Duodenal mucosa (tissue), 2 donors: Measurements from ENCODE around the gene FRMD4B.

Experiments
- H3K27ac ChIP-seq: one replicate; pipeline ENCODE4 v1.7.0; 2013; ENCODE audit warnings: low read depth, low read length
- H3K27me3 ChIP-seq, 2 donors: one replicate each; pipeline ENCODE4 v1.7.0; 2013; ENCODE audit warnings: low read length in 2 of 2, control low read depth in 1 of 2; ENCODE audit not compliant: insufficient read depth in 2 of 2, control insufficient read depth in 1 of 2
- H3K36me3 ChIP-seq, 2 donors: one replicate each; pipeline ENCODE4 v1.7.0; 2013; ENCODE audit warnings: low read length in 2 of 2, control low read depth in 1 of 2; ENCODE audit not compliant: insufficient read depth in 2 of 2, control insufficient read depth in 1 of 2
- H3K4me1 ChIP-seq, 2 donors: one replicate each; pipeline ENCODE4 v1.7.0; 2013; ENCODE audit warnings: low read length in 2 of 2, control low read depth in 1 of 2; ENCODE audit not compliant: insufficient read depth in 2 of 2, control insufficient read depth in 1 of 2
- H3K4me3 ChIP-seq, 2 donors: one replicate each; pipeline ENCODE4 v1.7.0; 2013; ENCODE audit warnings: low read length in 2 of 2, low read depth in 1 of 2
- H3K9ac ChIP-seq, 2 donors: one replicate each; pipeline ENCODE4 v1.7.0; 2013; ENCODE audit warnings: low read length in 2 of 2, low read depth in 1 of 2
- H3K9me3 ChIP-seq, 2 donors: one replicate each; pipeline ENCODE4 v1.7.0; 2013; ENCODE audit warnings: low read length in 2 of 2, control low read depth in 1 of 2; ENCODE audit not compliant: control insufficient read depth in 1 of 2

The FRMD4B gene

DNA sequence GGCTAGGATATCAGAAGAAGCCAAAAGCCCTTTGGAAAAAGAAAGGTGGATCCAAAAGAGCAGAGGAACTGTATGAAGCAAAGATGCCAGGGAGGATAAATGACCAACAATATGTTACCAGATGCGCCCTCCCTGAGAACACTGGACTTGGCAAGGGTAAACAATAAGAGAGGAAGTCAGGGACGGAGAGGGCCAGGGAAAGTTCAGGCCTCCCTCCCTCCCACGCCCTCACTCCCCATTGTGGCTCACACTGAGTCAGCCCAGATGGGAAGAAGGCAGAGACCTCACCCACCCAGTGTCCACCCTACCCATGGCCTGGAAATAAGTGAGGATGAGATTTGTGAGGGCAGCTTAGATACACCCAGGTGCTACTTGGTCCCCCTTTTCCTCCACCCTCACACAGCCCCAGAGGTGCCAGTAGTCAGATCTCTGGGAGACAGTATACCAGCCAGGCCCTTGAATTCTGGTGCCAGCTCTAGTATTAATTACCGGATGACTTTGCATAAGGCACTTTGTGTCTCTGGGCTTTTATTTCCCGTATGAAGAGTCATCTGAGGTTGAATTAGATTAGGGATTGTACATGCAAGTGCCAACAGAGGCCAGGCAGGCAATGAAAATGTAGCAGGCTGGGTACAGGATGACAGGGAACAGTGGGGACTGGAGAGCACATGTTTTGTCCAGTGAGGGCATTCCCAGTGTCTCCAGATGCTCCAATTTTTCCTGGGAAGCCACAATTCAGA, 35.1 kb upstream of the FRMD4B start:
- H3K27me3 ChIP-seq, result no peaks in the 10 kb centered on the region
- no peak overlapping the region for H3K4me3 ChIP-seq
- H3K9ac ChIP-seq, result no peak overlapping the region
- no peaks in the 10 kb centered on the region for H3K36me3 ChIP-seq
- no peaks in the 10 kb centered on the region for H3K9me3 ChIP-seq
- no peaks in the 10 kb centered on the region for H3K4me1 ChIP-seq
- no peak overlapping the region for H3K27ac ChIP-seq

DNA sequence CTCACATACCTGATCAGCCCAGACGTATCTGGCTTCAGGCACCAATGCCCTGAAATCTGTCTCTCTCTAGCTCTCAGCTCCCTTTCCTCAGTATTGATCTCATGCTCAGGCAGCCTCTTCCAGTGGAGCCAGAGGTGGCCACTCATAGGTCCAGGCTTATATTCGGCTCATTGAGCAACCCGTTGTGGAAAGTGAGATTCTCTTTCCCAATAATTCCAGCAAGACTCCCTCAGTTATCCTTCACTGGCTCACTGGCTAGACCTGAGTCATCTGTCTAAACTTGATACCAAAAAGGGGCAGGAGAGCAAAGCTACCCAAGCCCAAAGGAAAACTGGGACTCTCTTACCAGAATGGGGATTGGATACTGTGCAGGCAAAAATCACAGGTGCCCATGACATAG, 33.4 kb upstream of the FRMD4B start:
- no peaks in the 10 kb centered on the region for H3K27me3 ChIP-seq
- H3K4me3 ChIP-seq, result no peak overlapping the region

DNA sequence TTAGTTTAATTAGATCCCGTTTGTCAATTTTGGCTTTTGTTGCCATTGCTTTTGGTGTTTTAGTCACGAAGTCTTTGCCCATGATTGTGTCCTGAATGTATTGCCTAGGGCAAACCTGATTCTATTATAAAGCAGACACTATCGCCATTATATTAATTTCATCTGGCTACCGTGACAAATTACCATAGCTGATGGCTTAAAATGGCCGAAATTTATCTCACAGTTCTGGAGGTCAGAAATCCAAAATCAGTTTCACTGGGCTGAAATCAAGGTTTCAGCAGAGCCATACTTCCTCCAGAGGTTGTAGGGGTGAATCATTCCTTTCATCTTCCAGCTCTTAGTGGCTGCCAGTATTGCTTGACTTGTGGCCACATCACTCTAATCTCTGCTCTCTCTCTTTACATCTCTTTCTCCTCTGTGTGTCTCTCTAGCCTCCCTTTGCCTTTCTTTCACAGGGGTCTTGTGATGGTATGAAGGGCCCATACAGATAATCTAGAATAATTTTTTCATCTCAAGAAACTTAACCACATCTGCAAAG, 31.7 kb upstream of the FRMD4B start:
- no peaks in the 10 kb centered on the region for H3K36me3 ChIP-seq
- no peak overlapping the region for H3K9ac ChIP-seq
- H3K4me3 ChIP-seq, result no peak overlapping the region
- H3K4me1 ChIP-seq, result no peaks in the 10 kb centered on the region
- H3K27me3 ChIP-seq, result no peaks in the 10 kb centered on the region
- H3K9me3 ChIP-seq, result no peaks in the 10 kb centered on the region
- H3K27ac ChIP-seq, result no peak overlapping the region

More for the DNA sequence above, 33.4 kb upstream of the FRMD4B start:
- no peak overlapping the region for H3K27ac ChIP-seq
- H3K4me1 ChIP-seq, result no peaks in the 10 kb centered on the region
- no peak overlapping the region for H3K9ac ChIP-seq
- no peaks in the 10 kb centered on the region for H3K9me3 ChIP-seq
- no peaks in the 10 kb centered on the region for H3K36me3 ChIP-seq

DNA sequence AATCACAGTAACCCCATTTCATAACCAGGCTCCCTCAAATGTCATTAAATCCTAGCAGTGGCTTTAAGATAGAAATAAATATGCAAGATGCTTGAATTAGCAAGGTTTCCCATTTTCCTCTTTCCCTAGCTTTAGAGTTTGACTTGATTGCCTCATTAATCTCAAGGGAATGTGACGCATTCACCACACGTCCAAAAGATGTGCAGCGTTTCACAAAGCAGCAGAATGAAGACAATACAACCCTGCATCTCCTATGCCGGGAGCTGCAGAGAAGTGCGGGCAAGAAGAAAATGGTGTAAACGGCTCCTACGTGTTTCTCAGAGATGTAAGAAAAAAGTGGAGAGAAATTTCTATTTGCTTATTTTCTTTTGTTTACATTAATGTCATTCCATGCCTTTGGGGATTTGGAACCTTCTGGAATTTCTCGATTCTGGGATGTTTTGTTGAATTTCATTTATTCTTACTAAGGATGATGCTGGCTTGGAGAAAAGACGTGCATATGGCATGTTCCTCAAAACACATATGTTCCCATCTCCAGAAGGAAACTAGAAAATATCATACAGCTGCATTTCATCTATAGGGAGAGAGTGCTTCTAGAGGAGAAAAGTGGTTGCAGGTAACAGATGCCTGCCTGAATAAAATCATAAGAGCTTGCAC, 27.8 kb upstream of the FRMD4B start:
- no peaks in the 10 kb centered on the region for H3K27me3 ChIP-seq
- H3K9ac ChIP-seq, result no peak overlapping the region
- H3K4me3 ChIP-seq, result no peak overlapping the region
- no peak overlapping the region for H3K27ac ChIP-seq
- no peaks in the 10 kb centered on the region for H3K36me3 ChIP-seq
- no peaks in the 10 kb centered on the region for H3K9me3 ChIP-seq
- H3K4me1 ChIP-seq, result peaks cover 0 to 5% of the 10 kb centered on the region in 2 donors

DNA sequence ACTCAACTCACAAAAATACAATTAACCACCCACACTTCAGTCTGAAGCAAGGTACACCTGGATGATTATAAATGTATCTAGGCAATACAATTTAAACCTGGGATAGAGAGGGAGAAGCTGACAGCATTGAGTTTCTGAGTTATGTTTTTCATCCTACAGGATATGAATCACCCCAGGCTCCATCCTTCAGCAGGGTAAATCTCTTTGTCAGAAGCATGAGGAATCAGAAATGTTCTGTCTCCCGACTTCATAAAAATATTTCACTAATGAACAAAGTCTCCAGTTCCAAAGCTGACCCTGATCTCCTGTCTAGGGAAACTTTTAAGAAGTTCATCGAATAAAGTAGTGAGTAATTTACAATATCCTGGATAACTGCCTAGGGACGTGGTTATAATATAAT, 25.5 kb upstream of the FRMD4B start:
- no peak overlapping the region for H3K27ac ChIP-seq
- no peak overlapping the region for H3K9ac ChIP-seq
- H3K9me3 ChIP-seq, result no peaks in the 10 kb centered on the region
- no peaks in the 10 kb centered on the region for H3K36me3 ChIP-seq
- H3K4me1 ChIP-seq, result peaks cover 0 to 5% of the 10 kb centered on the region in 2 donors
- no peaks in the 10 kb centered on the region for H3K27me3 ChIP-seq
- no peak overlapping the region for H3K4me3 ChIP-seq

DNA sequence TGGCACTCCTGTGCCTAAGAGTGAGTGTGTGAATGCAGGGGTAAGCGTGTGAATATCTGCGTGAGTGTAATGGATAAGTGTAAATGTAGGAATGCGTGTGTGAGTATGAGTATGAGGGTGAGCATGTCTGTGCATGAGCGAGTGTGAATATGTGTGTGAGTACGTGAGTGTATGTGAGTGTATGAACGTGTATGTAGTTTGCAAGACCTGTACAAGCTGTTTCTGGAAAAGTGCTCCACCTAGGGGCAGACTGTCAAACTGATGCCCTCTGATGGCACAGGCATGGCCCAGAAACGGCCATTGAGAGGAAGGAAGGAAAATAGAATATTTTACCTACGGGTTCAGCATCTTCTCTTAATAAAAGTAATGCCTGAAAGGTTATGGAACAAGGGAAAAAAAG, 24.4 kb upstream of the FRMD4B start:
- Histone ChIP-seq H3K36me3 (no peaks in the 10 kb centered on the region), H3K27me3 (no peaks in the 10 kb centered on the region), H3K4me3 (no peak overlapping the region), H3K9me3 (peaks cover 0 to under 1% of the 10 kb centered on the region in 2 donors), H3K9ac (no peak overlapping the region), H3K4me1 (peaks cover 0 to 5% of the 10 kb centered on the region in 2 donors), H3K27ac (no peak overlapping the region)

DNA sequence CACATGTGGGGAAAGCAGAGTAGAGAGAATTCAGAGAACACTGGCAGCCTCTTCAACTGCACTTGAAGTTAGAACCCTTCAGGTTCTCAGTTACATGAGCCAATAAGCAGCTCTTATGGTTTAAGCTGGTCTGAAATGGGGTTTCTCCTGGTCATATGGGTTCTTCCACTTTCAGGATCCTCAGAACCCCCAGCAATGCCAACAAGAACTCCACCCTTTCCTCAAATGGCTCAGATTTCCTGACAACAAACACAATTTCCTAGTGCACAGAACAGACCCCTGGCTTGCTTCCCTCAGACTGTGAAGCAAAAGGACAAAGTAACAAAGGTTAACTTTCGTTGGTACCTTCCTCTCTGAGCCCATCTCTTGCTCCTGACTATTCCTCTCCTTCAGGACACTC, 23.9 kb upstream of the FRMD4B start:
- peaks cover 0 to 5% of the 10 kb centered on the region in 2 donors for H3K4me1 ChIP-seq
- peaks cover 2 to 5% of the 10 kb centered on the region in 2 donors for H3K9me3 ChIP-seq
- H3K27me3 ChIP-seq, result no peaks in the 10 kb centered on the region
- no peak overlapping the region for H3K4me3 ChIP-seq
- no peak overlapping the region for H3K27ac ChIP-seq
- H3K9ac ChIP-seq, result no peak overlapping the region
- no peaks in the 10 kb centered on the region for H3K36me3 ChIP-seq

DNA sequence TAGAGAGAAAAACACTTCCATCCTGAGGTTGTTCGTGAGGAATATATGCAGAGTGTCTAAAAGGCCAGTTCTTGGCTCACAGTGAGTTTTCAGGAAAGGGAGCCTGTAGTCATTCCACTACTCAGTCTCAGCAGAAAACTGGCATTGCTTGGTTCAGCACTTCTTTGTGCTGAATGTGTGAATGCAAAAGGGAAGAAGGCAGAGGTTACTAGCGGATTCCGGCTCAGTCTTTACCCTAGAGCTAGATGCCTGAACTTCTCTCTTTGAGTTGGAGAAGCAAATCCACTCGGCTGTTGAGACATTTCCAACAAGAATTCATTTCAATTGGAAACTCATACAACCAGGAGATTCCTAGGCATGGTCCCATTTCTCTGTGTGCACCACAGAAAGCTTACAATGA, 23.1 kb upstream of the FRMD4B start:
- Histone ChIP-seq H3K27ac (no peak overlapping the region), H3K9ac (no peak overlapping the region), H3K36me3 (no peaks in the 10 kb centered on the region), H3K27me3 (no peaks in the 10 kb centered on the region), H3K4me3 (no peak overlapping the region), H3K4me1 (peaks cover 0 to 5% of the 10 kb centered on the region in 2 donors), H3K9me3 (peaks cover 2 to 5% of the 10 kb centered on the region in 2 donors)

DNA sequence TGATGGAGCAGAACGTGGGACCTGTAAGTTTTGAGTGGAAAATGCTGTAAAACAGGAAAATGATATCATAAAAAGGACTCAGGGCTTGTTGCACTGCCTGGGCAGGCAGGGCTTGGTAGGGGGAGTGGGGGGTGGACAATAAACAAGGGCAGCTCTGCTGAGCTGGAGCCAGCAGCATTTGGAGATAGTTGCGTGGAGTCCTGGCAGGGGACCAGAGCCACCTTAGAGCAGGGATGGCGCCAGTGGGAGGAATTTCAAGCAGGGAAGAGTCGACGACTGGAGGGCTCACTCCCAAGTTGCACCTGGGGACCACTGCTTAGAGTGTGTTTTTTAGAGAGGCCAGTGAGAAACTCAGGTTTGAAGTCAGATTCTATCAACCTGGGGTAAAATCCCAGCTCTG, 22.7 kb upstream of the FRMD4B start:
- peaks cover 2 to 5% of the 10 kb centered on the region in 2 donors for H3K9me3 ChIP-seq
- no peaks in the 10 kb centered on the region for H3K27me3 ChIP-seq
- no peak overlapping the region for H3K27ac ChIP-seq
- no peaks in the 10 kb centered on the region for H3K36me3 ChIP-seq
- no peak overlapping the region for H3K4me3 ChIP-seq
- H3K4me1 ChIP-seq, result peaks cover 0 to 5% of the 10 kb centered on the region in 2 donors
- no peak overlapping the region for H3K9ac ChIP-seq

DNA sequence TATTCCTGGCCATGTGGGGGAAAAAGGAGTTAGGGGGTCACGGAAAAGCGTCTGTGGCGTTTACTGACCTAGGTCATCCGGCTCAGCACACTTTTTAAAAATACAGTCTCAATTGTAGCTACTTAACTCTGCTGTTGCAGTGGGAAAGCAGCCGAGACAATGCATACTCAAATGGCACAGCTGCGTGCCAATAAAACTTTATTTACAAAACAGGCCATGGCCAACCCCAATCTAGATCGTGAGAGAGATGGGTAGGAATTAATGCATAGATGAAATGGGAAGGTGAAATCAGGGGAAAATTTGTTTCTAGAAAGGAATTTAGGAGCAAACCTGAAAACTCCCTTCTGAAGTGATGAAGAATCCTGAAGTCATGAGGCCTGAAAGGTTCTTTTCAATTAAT, 22.0 kb upstream of the FRMD4B start:
- H3K4me1 ChIP-seq, result peaks cover 0 to 5% of the 10 kb centered on the region in 2 donors
- H3K9ac ChIP-seq, result no peak overlapping the region
- H3K36me3 ChIP-seq, result no peaks in the 10 kb centered on the region
- H3K27me3 ChIP-seq, result no peaks in the 10 kb centered on the region
- peaks cover 2 to 5% of the 10 kb centered on the region in 2 donors for H3K9me3 ChIP-seq
- H3K27ac ChIP-seq, result no peak overlapping the region
- H3K4me3 ChIP-seq, result no peak overlapping the region
